Muscle layer of duodenum (tissue), 2 donors: ENCODE measurements around the gene BMP8B.
A peak's percentile ranks its signal among the peaks of the same experiment; 100 is the strongest.
"Not testable (repeated sequence)": the region's sequence is repeated elsewhere in the genome, so short reads cannot be mapped to it uniquely, and the experiment has no call there.

ENCODE experiments used
- H3K27ac ChIP-seq: one replicate; pipeline ENCODE4 v1.7.0; 2013; ENCODE audit warnings: mild to moderate bottlenecking, low read length
- H3K27me3 ChIP-seq: one replicate; pipeline ENCODE4 v1.7.0; 2013; ENCODE audit warnings: low read depth, mild to moderate bottlenecking, control low read depth, low read length
- H3K36me3 ChIP-seq, 2 donors: one replicate each; pipeline ENCODE4 v1.7.0; 2013; ENCODE audit warnings: low read length in 2 of 2, control low read depth in 1 of 2, mild to moderate bottlenecking in 1 of 2; ENCODE audit not compliant: insufficient read depth in 2 of 2, control insufficient read depth in 1 of 2
- H3K4me1 ChIP-seq, 2 donors: one replicate each; pipeline ENCODE4 v1.7.0; 2013; ENCODE audit warnings: low read length in 2 of 2, mild to moderate bottlenecking in 2 of 2, control low read depth in 1 of 2, moderate library complexity in 1 of 2; ENCODE audit not compliant: insufficient read depth in 2 of 2, control insufficient read depth in 1 of 2
- H3K4me3 ChIP-seq, 2 donors: one replicate each; pipeline ENCODE4 v1.7.0; 2013; ENCODE audit warnings: low read length in 2 of 2, low read depth in 1 of 2, mild to moderate bottlenecking in 1 of 2
- H3K9me3 ChIP-seq, 2 donors: one replicate each; pipeline ENCODE4 v1.7.0; 2013; ENCODE audit warnings: low read length in 2 of 2, control low read depth in 1 of 2, mild to moderate bottlenecking in 1 of 2; ENCODE audit not compliant: control insufficient read depth in 1 of 2
- donor health status: healthy.

The BMP8B gene, protein sequence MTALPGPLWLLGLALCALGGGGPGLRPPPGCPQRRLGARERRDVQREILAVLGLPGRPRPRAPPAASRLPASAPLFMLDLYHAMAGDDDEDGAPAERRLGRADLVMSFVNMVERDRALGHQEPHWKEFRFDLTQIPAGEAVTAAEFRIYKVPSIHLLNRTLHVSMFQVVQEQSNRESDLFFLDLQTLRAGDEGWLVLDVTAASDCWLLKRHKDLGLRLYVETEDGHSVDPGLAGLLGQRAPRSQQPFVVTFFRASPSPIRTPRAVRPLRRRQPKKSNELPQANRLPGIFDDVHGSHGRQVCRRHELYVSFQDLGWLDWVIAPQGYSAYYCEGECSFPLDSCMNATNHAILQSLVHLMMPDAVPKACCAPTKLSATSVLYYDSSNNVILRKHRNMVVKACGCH

DNA sequence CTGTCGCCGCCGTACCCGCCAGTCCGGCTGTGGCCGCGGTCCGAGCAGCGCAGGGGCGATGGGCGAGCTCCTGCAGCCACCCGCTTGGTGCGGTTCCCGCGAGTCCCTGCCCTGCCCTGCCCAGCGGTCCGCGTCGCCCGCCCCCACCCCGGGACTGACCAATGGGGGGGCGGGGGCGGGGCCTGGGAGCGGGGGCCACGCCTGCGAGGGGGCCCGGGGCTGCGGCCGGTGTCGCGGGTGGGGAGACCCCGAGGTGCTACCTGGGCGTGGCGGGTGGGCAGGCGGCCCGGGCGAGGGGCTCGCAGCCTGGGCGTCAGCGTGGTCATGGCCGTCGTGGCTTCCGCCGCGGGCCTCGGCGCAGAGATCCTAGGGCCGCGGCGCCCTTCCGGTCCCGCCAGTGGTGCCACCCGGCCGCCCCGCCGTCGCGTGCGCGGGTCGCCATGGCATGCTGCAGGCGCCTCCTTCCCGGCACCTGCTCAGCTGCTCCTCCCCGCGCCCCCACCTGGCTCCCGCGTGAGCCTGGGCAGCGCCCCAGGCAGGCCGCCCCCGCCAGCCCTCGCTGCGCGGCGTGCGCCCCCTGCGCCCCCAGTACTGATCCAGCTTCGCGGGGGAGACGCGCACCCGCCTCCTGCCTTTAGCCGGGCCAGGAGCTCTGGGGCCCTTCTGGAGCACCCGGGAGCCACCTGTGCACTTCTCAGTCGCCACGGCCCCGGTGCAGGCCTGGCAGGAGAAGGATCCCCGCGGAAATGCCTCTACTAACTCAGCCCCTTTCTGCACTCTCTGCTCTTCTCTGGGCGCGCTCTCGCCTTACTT, at the start of gene BMP8B:
Gene BMP8B, minus strand, starts transcription at position 108 of the 813 bp plus-strand sequence. CDS start 380 bp downstream, outside the sequence.
- H3K9me3 ChIP-seq, result no peaks in the 10 kb centered on the region
- H3K27me3 ChIP-seq, result peaks cover 7% of the 10 kb centered on the region
- no peak within 1 kb of the TSS for H3K27ac ChIP-seq
- H3K4me1 ChIP-seq, result peaks cover 0 to 12% of the 10 kb centered on the region in 2 donors
- no peaks in the 10 kb centered on the region for H3K36me3 ChIP-seq
- peak within 1 kb of the TSS; percentile 16 to 60 for H3K4me3 ChIP-seq

DNA sequence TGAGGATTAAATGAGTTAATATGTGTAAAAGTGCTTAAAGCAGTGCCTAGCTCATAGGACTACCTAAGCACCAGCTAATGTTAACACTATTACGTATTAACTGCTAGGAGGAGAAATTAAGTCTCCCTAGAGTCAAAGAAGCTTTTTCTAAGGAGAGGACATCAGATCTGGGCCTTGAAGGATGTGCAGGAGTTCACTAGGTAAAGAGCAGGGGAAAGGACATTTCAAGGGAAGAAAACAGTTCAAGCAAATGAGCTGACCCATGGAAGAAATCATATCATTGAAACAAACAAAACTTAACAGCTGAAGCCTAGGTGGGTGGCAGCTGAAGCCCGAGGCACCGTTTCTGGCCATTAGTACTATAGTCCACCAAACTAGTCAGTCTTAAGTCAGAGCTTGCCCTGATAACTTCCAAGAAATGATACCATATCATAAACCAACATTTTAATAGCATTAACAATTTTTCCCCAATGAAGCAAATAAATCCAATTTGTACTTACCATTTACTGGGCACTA, 48.0 kb upstream of the BMP8B start:
- H3K9me3 ChIP-seq, result no peaks in the 10 kb centered on the region
- no peaks in the 10 kb centered on the region for H3K4me1 ChIP-seq
- H3K4me3 ChIP-seq, result no peak overlapping the region
- no peak overlapping the region for H3K27ac ChIP-seq
- H3K36me3 ChIP-seq, result peaks cover 19 to 31% of the 10 kb centered on the region in 2 donors
- H3K27me3 ChIP-seq, result no peaks in the 10 kb centered on the region

DNA sequence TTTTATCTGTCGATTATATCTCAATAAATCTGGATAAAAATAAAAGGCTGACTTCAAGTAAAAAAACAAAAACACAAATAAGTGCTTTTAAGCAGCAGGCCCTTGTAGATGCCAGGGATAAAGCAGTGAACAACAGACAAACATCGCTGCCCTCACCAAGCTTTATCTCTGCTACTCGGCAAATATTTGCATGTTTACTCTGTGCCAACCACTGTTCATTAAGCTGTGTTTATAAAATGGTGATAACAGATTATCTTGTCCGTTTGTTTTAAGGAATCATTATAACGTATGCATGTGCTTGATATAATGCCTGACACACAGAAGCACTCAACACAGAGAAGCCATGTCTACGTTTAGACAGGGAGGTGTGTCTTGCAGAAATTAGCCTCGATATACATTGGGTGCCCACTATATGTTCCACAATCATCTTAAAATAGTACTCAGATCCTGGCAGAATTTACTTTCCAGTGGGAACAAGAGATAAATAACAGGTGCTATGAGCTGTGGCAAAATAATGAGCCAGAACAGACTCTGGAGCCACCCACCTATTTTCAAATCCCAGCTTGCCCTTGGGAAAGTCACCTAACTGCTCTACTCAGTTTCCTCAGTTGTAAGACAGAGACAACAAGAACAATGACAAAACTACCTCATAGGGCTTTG, 47.4 kb upstream of the BMP8B start:
- Histone ChIP-seq H3K4me3 (no peak overlapping the region), H3K4me1 (no peaks in the 10 kb centered on the region), H3K27me3 (no peaks in the 10 kb centered on the region), H3K27ac (no peak overlapping the region), H3K36me3 (peaks cover 14 to 25% of the 10 kb centered on the region in 2 donors), H3K9me3 (no peaks in the 10 kb centered on the region)

DNA sequence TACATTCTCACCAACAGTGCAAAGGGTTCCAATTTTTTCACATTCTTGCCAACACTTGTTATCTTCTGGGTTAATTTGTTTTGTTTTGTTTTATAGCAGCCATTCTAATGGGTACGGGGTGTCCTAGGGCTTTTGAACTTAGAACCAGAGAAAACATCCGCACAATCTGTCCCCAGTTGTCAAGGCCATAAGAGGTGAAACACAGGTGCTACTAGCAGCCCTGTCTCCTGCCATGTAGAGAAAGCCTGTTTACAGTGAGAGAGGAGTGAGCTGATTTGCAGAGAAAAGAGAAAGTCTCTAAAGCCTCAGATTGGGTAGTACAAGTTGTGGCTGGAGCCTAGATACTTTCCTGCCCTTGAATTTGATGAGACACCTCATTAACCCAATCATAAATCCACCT, 46.4 kb upstream of the BMP8B start:
- Histone ChIP-seq H3K9me3 (no peaks in the 10 kb centered on the region), H3K4me1 (no peaks in the 10 kb centered on the region), H3K27me3 (no peaks in the 10 kb centered on the region), H3K36me3 (peaks cover 10 to 18% of the 10 kb centered on the region in 2 donors), H3K27ac (no peak overlapping the region), H3K4me3 (no peak overlapping the region)

DNA sequence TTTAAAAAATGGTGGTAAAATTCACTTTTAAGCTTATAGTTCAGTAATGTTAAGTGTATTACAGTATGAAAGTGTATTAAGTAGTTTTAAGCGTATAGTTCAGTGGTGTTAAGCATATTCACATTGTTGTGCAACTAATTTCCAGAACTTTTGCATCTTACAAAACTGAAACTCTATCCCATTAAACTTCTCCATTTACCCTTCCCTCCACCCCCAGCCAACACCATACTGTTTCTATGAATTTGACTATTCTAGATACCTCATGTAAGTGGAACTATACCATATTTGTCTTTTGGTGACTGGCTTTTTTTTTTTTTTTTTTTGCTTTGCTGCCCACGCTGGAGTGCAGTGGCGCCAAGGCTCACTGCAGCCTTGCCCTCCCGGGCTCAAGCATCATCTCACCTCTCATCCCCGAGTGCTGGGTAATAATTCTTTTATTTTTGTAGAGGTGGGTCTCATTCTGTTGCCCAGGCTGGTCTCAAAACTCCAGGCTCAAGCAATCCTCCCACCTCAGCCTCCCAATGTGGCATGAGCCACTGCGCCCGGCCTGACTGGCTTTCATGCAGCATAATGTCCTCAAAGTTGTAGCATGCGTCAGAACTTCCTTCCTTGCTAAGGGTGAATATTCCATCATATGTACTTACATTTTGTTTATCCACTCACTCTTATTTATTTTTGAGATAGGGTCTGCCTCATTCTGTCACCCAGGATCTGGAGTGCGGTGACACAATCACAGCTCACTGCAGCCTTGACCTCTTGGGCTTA, 45.1 kb upstream of the BMP8B start:
- H3K9me3 ChIP-seq, result no peaks in the 10 kb centered on the region
- H3K4me3 ChIP-seq, result no peak overlapping the region
- H3K4me1 ChIP-seq, result no peaks in the 10 kb centered on the region
- no peaks in the 10 kb centered on the region for H3K27me3 ChIP-seq
- peaks cover under 1 to 16% of the 10 kb centered on the region in 2 donors for H3K36me3 ChIP-seq
- no peak overlapping the region for H3K27ac ChIP-seq

DNA sequence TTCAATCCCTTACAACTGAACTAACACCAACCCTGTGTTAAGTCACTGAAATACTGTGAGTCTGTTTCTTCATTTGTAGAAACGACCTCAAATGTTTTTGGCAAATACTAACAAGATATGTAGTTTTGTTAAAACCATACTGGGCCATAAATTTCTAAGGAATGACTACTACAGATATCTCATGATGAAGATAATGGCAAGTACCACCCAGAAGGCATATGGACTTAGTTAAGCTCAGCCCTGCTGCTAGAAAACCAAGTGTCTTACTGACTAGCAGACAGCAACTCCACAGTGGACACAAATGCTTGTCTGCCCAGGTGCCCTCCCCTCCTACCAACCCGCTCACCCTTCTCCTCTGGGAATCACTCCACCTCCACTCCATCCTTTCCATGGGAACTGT, 44.5 kb upstream of the BMP8B start:
- Histone ChIP-seq H3K4me1 (no peaks in the 10 kb centered on the region), H3K9me3 (no peaks in the 10 kb centered on the region), H3K27me3 (no peaks in the 10 kb centered on the region), H3K36me3 (peaks cover 0 to 9% of the 10 kb centered on the region in 2 donors), H3K27ac (no peak overlapping the region), H3K4me3 (no peak overlapping the region)

DNA sequence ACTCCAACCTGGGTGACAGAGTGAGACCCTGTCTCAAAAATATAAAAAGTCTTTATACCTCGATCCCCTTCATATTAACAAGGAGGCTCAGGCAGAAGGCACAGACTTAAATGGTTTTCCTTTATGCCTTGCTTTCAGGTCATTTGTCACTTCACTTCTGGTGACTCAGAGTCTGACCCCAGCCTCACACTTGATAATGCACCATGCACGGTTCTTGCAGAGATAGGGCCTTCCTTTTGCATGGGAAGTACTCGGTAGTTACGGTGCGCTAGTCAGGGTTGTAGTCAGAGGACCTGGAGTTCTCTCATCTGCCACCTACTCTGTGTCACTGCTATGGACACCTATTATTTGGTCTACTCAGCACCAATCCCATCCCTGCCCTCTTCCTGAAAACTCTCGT, 43.6 kb upstream of the BMP8B start:
- no peak overlapping the region for H3K4me3 ChIP-seq
- H3K27ac ChIP-seq, result no peak overlapping the region
- H3K36me3 ChIP-seq, result peaks cover 0 to under 1% of the 10 kb centered on the region in 2 donors
- no peaks in the 10 kb centered on the region for H3K9me3 ChIP-seq
- H3K27me3 ChIP-seq, result no peaks in the 10 kb centered on the region
- H3K4me1 ChIP-seq, result no peaks in the 10 kb centered on the region

DNA sequence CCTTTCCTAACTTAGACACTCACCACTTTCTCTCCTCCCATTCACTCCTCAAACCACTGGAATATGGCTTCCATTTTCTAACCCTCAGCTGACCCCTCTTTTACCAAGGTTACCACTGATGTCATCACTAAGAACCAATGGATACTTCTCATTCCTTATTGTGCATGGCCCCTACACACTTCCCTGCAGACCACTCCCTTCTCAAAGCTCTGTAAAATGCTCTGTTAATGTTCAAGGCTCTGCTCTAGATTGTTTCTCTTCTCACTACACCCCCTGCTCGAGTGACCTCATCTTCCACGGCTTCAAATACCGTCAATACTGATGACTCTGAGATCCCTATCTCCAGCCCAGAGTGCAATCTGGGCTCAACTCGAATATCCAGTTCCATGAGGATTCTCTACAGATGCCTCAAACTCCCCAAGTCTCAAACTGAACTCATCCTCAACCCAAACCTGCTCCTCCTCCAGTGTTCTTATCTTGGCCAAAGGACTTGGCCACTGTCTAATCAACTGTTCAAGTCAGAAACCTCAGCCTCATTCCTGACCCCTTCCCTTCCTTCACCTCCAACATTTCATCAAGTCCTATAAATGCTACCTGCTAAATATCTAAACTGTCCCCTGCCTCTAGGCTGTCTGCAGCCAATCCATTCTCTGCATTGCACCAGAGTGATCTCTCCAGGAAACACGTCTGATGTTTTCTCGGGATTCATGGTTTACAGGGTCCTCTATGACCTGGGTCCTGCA, 41.3 kb upstream of the BMP8B start:
- Histone ChIP-seq H3K27ac (no peak overlapping the region), H3K4me1 (no peaks in the 10 kb centered on the region), H3K27me3 (no peaks in the 10 kb centered on the region), H3K36me3 (no peaks in the 10 kb centered on the region), H3K9me3 (no peaks in the 10 kb centered on the region), H3K4me3 (no peak overlapping the region)

DNA sequence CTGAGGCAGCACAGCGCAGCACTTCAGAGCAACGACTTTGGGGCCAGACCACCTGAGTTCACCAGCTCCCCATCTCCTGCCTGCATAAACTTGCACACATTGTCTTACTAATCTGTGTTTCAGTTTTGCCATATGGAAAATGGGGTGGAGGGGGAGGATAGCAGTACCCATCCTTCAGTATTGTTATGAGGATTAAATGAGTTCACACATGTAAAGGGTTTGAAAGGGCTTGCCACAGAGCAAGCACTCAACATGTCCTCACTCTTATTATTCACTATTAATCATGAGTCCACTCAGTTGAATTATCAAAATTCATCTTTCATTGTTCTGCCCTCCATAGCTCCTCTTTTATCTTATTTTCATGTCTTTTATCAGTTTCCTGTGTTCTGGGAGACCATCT, 40.1 kb upstream of the BMP8B start:
- Histone ChIP-seq H3K36me3 (no peaks in the 10 kb centered on the region), H3K27ac (no peak overlapping the region), H3K4me3 (no peak overlapping the region), H3K27me3 (no peaks in the 10 kb centered on the region), H3K9me3 (no peaks in the 10 kb centered on the region), H3K4me1 (no peaks in the 10 kb centered on the region)

DNA sequence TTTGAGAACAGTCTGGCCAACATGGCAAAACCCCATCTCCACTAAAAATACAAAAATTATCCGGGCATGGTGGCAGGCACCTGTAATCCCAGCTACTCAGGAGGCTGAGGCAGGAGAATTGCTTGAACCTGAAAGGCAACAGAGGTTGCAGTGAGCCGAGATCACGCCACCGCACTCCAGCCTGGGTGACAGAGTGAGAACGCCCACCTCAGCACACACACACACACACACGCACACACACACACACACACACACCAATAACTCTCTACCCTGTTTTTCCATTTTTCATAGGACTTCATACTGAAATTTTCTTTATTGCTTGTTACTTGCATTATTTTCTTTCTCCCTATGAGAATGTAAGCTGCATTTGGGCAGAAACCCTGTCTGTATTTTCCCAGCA, 39.6 kb upstream of the BMP8B start:
- H3K4me1 ChIP-seq, H3K4me3 ChIP-seq, H3K27ac ChIP-seq, H3K36me3 ChIP-seq, H3K27me3 ChIP-seq, H3K9me3 ChIP-seq: not testable (repeated sequence)
